Hepatocyte (in vitro differentiated cells): Measurements from ENCODE around the gene TNNT3. TPM values are rescaled to one million over a fixed set of nuclear protein-coding genes. Genes with fewer than 3 reads are reported as not detected.
"Not testable (repeated sequence)": the region's sequence is repeated elsewhere in the genome, so short reads cannot be mapped to it uniquely, and the experiment has no call there.

Experiments used
- DNase-seq: peaks from one replicate; pipeline ENCODE4 v3.0.0-alpha.2; 2016; ENCODE audit warnings: low spot score
- H2AFZ ChIP-seq: fragments of 200-600 bp; sonication (generic); 2 replicates; pipeline ENCODE4 v1.6.0; 2016; ENCODE audit warnings: antibody characterized with exemption, mild to moderate bottlenecking
- H3K27ac ChIP-seq: fragments of 200-600 bp; sonication (generic); 2 replicates; pipeline ENCODE4 v1.5.1; 2016; ENCODE audit warnings: mild to moderate bottlenecking
- H3K27me3 ChIP-seq: fragments of 200-600 bp; sonication (generic); 2 replicates; pipeline ENCODE4 v1.6.1; 2016
- H3K36me3 ChIP-seq: fragments of 200-600 bp; sonication (generic); replicated peaks from 2 replicates; pipeline ENCODE4 v1.5.1; 2016; ENCODE audit warnings: low read depth; ENCODE audit not compliant: insufficient read depth
- H3K4me1 ChIP-seq: fragments of 200-600 bp; sonication (generic); 2 replicates; pipeline ENCODE4 v1.5.1; 2016; ENCODE audit warnings: mild to moderate bottlenecking, moderate library complexity; ENCODE audit not compliant: insufficient read depth
- H3K4me2 ChIP-seq: fragments of 200-600 bp; sonication (generic); 2 replicates; pipeline ENCODE4 v1.6.0; 2016
- H3K4me3 ChIP-seq: fragments of 200-600 bp; sonication (generic); 2 replicates; pipeline ENCODE4 v1.5.1; 2016; ENCODE audit warnings: mild to moderate bottlenecking
- H3K79me2 ChIP-seq: fragments of 200-600 bp; sonication (generic); 2 replicates; pipeline ENCODE4 v1.6.0; 2017; ENCODE audit warnings: mild to moderate bottlenecking
- H3K9me2 ChIP-seq: fragments of 200-600 bp; sonication (generic); replicated peaks from 2 replicates; pipeline ENCODE4 v1.6.0; 2017; ENCODE audit warnings: mild to moderate bottlenecking; ENCODE audit not compliant: insufficient read depth
- H3K9me3 ChIP-seq: fragments of 200-600 bp; sonication (generic); 2 replicates; pipeline ENCODE4 v1.5.1; 2016; ENCODE audit warnings: low read depth, mild to moderate bottlenecking
- H4K20me1 ChIP-seq: fragments of 200-600 bp; sonication (generic); 2 replicates; pipeline ENCODE4 v1.6.0; 2016; ENCODE audit warnings: mild to moderate bottlenecking; ENCODE audit not compliant: insufficient read depth, poor library complexity, severe bottlenecking
- CTCF ChIP-seq: fragments of 200-600 bp; sonication (generic); IDR thresholded peaks from 2 replicates; pipeline ENCODE4 v1.5.1; 2016; ENCODE audit warnings: antibody characterized with exemption, mild to moderate bottlenecking; ENCODE audit not compliant: poor library complexity
- EZH2 ChIP-seq: fragments of 200-600 bp; sonication (generic); IDR thresholded peaks from 2 replicates; pipeline ENCODE4 v1.6.1; 2016; ENCODE audit warnings: antibody characterized with exemption, mild to moderate bottlenecking, borderline replicate concordance
- EZH2phosphoT487 ChIP-seq: fragments of 200-600 bp; sonication (generic); IDR thresholded peaks from one replicate; pipeline ENCODE4 v1.6.1; 2018; ENCODE audit warnings: antibody characterized with exemption, mild to moderate bottlenecking, low read depth, moderate library complexity; ENCODE audit not compliant: unreplicated experiment, severe bottlenecking
- WGBS: methylation state at CpG from one replicate; pipeline ENCODE4 v1.1.6; 2016; ENCODE audit warnings: low lambda C conversion rate; ENCODE audit errors: missing lambda C conversion rate; 5-methylcytosine and 5-hydroxymethylcytosine counted together
- polyA plus RNA-seq: library from polyadenylated mRNA; unstranded; fragments of >200 nt; fragmentation: Nextera tagmentation; extraction: Ambion mirVana; gene quantifications from 2 replicates; pipeline ENCODE4 v1.2.1, GENCODE V29; 2016
- total RNA-seq: library from RNA; depleted of rRNA; stranded (reverse); fragments of >200 nt; gene quantifications from 2 replicates; pipeline ENCODE4 v1.2.3, GENCODE V29; 2014

Gene TNNT3
- total and polyA plus RNA-seq, 2 experiments from 2014 or later = 19.2 to 29.9 TPM

- H3K27ac ChIP-seq = peak overlapping the region; percentile 67
- TF ChIP-seq EZH2phosphoT487 = no peak
- no peaks in the 10 kb centered on the region for H3K9me2 ChIP-seq
- no peak overlapping the region for H2AFZ ChIP-seq
- no peak for DNase-seq
- H3K36me3 ChIP-seq = no peaks in the 10 kb centered on the region
- no peaks in the 10 kb centered on the region for H4K20me1 ChIP-seq
- H3K4me2 ChIP-seq = peak overlapping the region; percentile 15
- peaks cover 10% of the 10 kb centered on the region for H3K4me1 ChIP-seq
- H3K4me3 ChIP-seq = no peak overlapping the region
- H3K79me2 ChIP-seq = no peaks in the 10 kb centered on the region
- H3K9me3 ChIP-seq = no peaks in the 10 kb centered on the region
- H3K27me3 ChIP-seq = no peaks in the 10 kb centered on the region
- WGBS = 79% methylated on average over 26 of the region's 27 CpGs
Measured at GRCh38 chr11:1938343-1939005, 19.0 kb downstream of the TNNT3 start.

DNA sequence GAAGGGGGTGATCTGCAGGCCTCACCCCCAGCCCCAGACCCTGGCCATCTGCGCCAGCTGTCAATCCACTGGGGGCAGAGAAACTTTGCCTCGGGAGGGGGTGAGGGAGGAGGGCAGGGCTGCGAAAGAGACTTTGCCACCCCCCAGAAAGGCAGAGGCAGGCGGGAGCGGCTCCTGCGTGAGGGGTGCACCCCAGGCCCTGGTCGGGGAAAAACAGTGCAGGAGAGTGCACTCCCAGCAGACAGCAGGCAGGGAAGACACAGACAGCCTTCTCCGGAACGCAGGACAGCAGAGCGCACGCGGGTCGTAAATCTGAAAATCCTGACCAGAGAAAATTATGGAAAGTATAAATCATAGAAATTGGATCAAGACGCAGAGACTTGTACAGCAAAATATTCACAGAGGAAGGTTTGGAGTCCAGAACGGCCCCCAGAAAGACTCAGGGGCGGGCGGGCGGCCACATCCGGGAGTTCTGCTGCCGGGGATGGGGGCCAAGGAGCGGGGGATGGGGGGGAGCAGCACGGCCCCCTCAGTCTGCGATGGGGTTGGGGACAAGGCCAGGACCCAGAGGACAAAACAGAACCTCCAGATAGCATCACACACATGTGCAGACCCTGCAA lies 19.6 kb downstream of the TNNT3 start:
- DNase-seq = no peak
- H3K9me2 ChIP-seq = no peaks in the 10 kb centered on the region
- H3K79me2 ChIP-seq = no peaks in the 10 kb centered on the region
- H4K20me1 ChIP-seq = no peaks in the 10 kb centered on the region
- no peak overlapping the region for H2AFZ ChIP-seq
- H3K27me3 ChIP-seq = no peaks in the 10 kb centered on the region
- H3K36me3 ChIP-seq = no peaks in the 10 kb centered on the region
- TF ChIP-seq EZH2 (no peak), CTCF (no peak), EZH2phosphoT487 (no peak)
- H3K4me2 ChIP-seq = peak overlapping the region; percentile 15
- H3K4me1 ChIP-seq = peaks cover 10% of the 10 kb centered on the region
- no peak overlapping the region for H3K4me3 ChIP-seq
- no peaks in the 10 kb centered on the region for H3K9me3 ChIP-seq
- peak overlapping the region; percentile 67 for H3K27ac ChIP-seq
- WGBS = 52% methylated on average over 20 of the region's 23 CpGs

GRCh38 chr11:1939788-1940187 lies 20.3 kb downstream of the TNNT3 start:
- Histone ChIP-seq H3K4me1 (peaks cover 10% of the 10 kb centered on the region), H3K27ac (peak overlapping the region; percentile 61)
- not testable (repeated sequence) for DNase-seq, H3K79me2 ChIP-seq, H4K20me1 ChIP-seq, H2AFZ ChIP-seq, H3K36me3 ChIP-seq, H3K9me3 ChIP-seq, H3K9me2 ChIP-seq, H3K27me3 ChIP-seq, H3K4me3 ChIP-seq, H3K4me2 ChIP-seq
- WGBS = 89% methylated on average over 1 of the region's 1 CpG

DNA sequence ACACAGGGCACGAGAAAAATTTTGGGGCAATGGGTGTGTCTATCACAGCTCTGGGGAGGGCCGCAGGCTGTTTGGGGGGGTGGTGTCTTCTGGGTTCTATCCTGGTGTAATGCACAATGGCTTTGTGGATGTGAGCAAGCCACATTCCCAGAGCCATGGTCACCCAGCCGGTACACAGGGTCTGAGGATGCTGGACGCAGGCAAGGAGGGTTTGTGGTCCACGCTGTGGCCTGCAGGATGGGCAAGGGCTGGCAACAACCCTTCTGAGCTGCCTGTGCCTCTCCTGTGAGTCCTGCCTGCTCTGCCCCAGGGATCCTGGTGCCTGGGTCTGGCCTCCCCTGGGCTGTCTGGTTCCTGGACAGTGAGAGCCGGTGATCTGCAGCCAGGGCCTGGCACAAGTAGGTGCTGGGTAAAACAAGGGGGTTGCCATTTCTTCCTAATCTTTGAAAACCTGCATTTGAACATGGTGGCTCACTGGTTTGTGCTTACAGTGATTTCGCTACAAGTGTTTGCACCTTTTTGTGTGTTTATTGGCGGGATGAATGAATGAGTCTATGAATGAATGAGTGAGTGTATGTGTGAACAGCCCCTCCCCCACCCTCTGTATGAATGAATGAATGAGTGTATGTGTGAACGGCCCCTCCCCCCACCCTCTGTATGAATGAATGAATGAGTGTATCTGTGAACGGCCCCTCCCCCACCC lies 23.2 kb downstream of the TNNT3 start:
- no peak for DNase-seq
- Histone ChIP-seq H4K20me1 (no peaks in the 10 kb centered on the region), H3K27me3 (no peaks in the 10 kb centered on the region)

More for the DNA sequence above, 23.2 kb downstream of the TNNT3 start:
- Histone ChIP-seq H3K4me3 (no peak overlapping the region), H3K4me2 (no peak overlapping the region), H3K36me3 (no peaks in the 10 kb centered on the region), H3K9me2 (no peaks in the 10 kb centered on the region), H2AFZ (no peak overlapping the region), H3K79me2 (no peaks in the 10 kb centered on the region), H3K27ac (no peak overlapping the region), H3K4me1 (peaks cover 10% of the 10 kb centered on the region), H3K9me3 (no peaks in the 10 kb centered on the region)
- TF ChIP-seq CTCF = no peak
- no peak for TF ChIP-seq EZH2
- no peak for TF ChIP-seq EZH2phosphoT487
- 95% methylated on average over 10 of the region's 10 CpGs for WGBS
